ENCODE results near the gene KIR3DL3. TPM values are rescaled to one million over a fixed set of nuclear protein-coding genes. Genes with fewer than 3 reads are reported as not detected.
A peak's percentile ranks its signal among the peaks of the same experiment; 100 is the strongest.
"Not testable (repeated sequence)": the region's sequence is repeated elsewhere in the genome, so short reads cannot be mapped to it uniquely, and the experiment has no call there.

The KIR3DL3 gene
- total RNA-seq, result under 1 TPM in 1 of 4 donors, not detected in 3; 0.32 TPM

DNA sequence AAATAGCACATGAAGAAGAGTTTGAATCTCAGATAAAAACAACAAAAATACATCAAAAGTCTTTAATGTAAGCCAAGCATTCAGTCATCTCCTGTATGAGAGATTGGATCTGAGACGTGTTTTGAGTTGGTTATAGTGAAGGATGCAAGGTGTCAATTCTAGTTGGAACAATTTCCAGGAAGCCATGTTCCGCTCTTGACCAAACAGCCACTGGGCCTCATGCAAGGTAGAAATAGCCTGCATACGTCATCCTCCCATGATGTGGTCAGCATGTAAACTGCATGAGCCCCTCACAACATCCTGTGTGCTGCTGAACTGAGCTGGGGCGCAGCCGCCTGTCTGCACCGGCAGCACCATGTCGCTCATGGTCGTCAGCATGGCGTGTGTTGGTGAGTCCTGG is at the start of gene KIR3DL3:
KIR3DL3 (plus strand) TSS at position 301 of the 400 bp plus-strand sequence; CDS start at position 356, 55 bp downstream.
- TF ChIP-seq, protein P1, sequence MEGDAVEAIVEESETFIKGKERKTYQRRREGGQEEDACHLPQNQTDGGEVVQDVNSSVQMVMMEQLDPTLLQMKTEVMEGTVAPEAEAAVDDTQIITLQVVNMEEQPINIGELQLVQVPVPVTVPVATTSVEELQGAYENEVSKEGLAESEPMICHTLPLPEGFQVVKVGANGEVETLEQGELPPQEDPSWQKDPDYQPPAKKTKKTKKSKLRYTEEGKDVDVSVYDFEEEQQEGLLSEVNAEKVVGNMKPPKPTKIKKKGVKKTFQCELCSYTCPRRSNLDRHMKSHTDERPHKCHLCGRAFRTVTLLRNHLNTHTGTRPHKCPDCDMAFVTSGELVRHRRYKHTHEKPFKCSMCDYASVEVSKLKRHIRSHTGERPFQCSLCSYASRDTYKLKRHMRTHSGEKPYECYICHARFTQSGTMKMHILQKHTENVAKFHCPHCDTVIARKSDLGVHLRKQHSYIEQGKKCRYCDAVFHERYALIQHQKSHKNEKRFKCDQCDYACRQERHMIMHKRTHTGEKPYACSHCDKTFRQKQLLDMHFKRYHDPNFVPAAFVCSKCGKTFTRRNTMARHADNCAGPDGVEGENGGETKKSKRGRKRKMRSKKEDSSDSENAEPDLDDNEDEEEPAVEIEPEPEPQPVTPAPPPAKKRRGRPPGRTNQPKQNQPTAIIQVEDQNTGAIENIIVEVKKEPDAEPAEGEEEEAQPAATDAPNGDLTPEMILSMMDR (IDR thresholded peaks at IDR 0.05), result no peak
- no peak for TF ChIP-seq EP300 (IDR thresholded peaks at IDR 0.05; ENCODE audit: low read depth)
- no peak for TF ChIP-seq POLR2AphosphoS5 (IDR thresholded peaks at IDR 0.05)
- TF ChIP-seq POLR2A (IDR thresholded peaks at IDR 0.05), result no peak
- in situ Hi-C loops (cut with MboI; ENCODE audit: low pct_ligation_motif_present in 1 of 4, low pct_unique_long_range_greater_than_20kb in 1 of 4, low sequenced_read_pairs in 3 of 4) (no loop called here), intact Hi-C loops (cut with DNase I; ENCODE audit: low total_unique reads) (no loop called here)
- Histone ChIP-seq H3K27me3 (no peaks in the 10 kb centered on the region), H3K36me3 (no peaks in the 10 kb centered on the region), H3K27ac (no peak within 1 kb of the TSS), H3K4me1 (no peaks in the 10 kb centered on the region), H3K4me3 (no peak within 1 kb of the TSS), H3K9me3 (peaks cover 5 to 21% of the 10 kb centered on the region in 2 donors)
- WGBS, 2 donors (ENCODE audit: low coverage in 1 of 2), result 83 to 97% methylated on average over 1 to 9 of the region's 9 CpGs
- no peak for DNase-seq

DNA sequence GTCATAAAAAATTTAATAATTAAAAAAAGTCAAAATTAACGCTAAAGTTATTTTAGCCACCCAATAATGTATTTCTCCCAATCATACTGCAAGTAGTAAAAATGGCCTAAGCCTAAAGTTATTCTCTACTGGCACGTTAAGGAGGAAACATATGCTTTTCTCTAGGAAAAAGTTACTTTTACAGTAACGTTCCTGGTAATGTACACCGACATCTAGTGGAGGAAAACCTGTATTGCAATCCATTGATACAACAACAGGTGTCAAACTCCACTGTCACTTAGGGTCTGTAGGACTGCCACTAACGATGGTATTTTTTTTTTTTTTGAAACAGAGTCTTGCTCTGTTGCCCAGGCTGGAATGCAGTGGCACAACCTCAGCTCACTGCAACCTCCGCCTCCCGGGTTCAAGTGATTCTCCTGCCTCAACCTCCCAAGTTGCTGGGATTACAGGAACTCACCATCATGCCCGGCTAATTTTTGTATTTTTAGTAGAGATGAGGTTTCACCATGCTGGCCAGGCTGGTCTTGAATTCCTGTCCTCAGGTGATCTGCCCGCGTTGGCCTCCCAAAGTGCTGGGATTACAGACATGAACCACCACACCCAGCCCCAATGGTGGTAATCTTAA is 47.9 kb upstream of the KIR3DL3 start:
- H3K27ac ChIP-seq; H3K4me3 ChIP-seq; intact Hi-C loops (cut with DNase I; ENCODE audit: low total_unique reads); H3K36me3 ChIP-seq; DNase-seq; H3K4me1 ChIP-seq; H3K9me3 ChIP-seq; H3K27me3 ChIP-seq: not testable (repeated sequence)
- in situ Hi-C loops (cut with MboI; ENCODE audit: low pct_ligation_motif_present in 1 of 4, low pct_unique_long_range_greater_than_20kb in 1 of 4, low sequenced_read_pairs in 3 of 4), result loop anchor here in 2 of 4 donors (10.0 kb wide), 1 partner anchor 192 kb away; no protein-coding TSS in a partner anchor
- TF ChIP-seq, protein P1 (IDR thresholded peaks at IDR 0.05), result peak; percentile 65 to 91 (median 84)
- WGBS, 2 donors (ENCODE audit: low coverage in 1 of 2), result 13 to 27% methylated on average over 3 to 10 of the region's 10 CpGs

DNA sequence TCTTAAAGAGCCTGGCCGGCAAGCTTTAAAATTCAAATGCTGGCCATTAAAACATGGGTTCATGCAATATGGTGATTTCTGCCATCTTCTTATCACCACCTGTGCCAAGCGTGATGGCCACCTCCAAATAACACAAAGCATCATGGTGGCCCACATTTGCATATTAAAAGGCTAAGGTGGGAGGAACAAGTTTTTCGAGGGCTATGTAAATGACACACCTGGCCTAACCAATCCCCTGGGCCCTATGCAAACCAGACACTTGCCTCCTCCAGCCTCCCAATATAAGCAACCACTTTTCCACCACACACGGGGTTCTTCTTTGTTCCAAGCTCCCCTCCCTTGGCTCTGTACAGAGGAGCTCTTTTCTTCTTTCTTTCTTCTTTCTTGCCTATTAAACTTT is 47.0 kb upstream of the KIR3DL3 start:
- H3K27me3 ChIP-seq, result peaks cover 7% of the 10 kb centered on the region
- no peaks in the 10 kb centered on the region for H3K4me1 ChIP-seq
- no peaks in the 10 kb centered on the region for H3K36me3 ChIP-seq
- 54 to 55% methylated on average over 4 of the region's 4 CpGs for WGBS, 2 donors (ENCODE audit: low coverage in 1 of 2)
- H3K27ac ChIP-seq, result no peak overlapping the region
- in situ Hi-C loops (cut with MboI; ENCODE audit: low pct_ligation_motif_present in 1 of 4, low pct_unique_long_range_greater_than_20kb in 1 of 4, low sequenced_read_pairs in 3 of 4), result loop anchor here in 2 of 4 donors (10.0 kb wide), 1 partner anchor 192 kb away; no protein-coding TSS in a partner anchor
- no peak for DNase-seq
- TF ChIP-seq EP300 (IDR thresholded peaks at IDR 0.05; ENCODE audit: low read depth), result no peak
- no peak for TF ChIP-seq POLR2AphosphoS5 (IDR thresholded peaks at IDR 0.05)
- TF ChIP-seq, protein P1 (IDR thresholded peaks at IDR 0.05), result no peak
- no peak for TF ChIP-seq POLR2A (IDR thresholded peaks at IDR 0.05)
- no peak overlapping the region for H3K4me3 ChIP-seq
- intact Hi-C loops (cut with DNase I; ENCODE audit: low total_unique reads), result no loop called here
- H3K9me3 ChIP-seq, result no peaks in the 10 kb centered on the region

- H3K9me3 ChIP-seq; in situ Hi-C loops (cut with MboI; ENCODE audit: low pct_ligation_motif_present in 1 of 4, low pct_unique_long_range_greater_than_20kb in 1 of 4, low sequenced_read_pairs in 3 of 4); H3K36me3 ChIP-seq; H3K4me1 ChIP-seq; DNase-seq; H3K27me3 ChIP-seq; H3K27ac ChIP-seq; H3K4me3 ChIP-seq; intact Hi-C loops (cut with DNase I; ENCODE audit: low total_unique reads): not testable (repeated sequence)
- WGBS, 2 donors (ENCODE audit: low coverage in 1 of 2), result 67 to 77% methylated on average over 11 to 12 of the region's 12 CpGs
Observed at GRCh38 chr19:54681596-54681995, 42.6 kb upstream of the KIR3DL3 start.

Data from transverse colon (tissue), 4 donors.